K562 (cell line): ENCODE results near the gene SPATS1. TPM values are rescaled to one million over a fixed set of nuclear protein-coding genes. Genes with fewer than 3 reads are reported as not detected.

Source experiments
- AFF4 ChIP-seq: sonication (generic); formaldehyde crosslinking; IDR thresholded peaks from 2 replicates; pipeline ENCODE4 v1.8.0; 2023; ENCODE audit warnings: mild to moderate bottlenecking, missing genetic modification reagents
- ARHGAP35 ChIP-seq: fragments of 450-650 bp; IDR thresholded peaks from 2 replicates; pipeline ENCODE4 v1.6.1; 2018; ENCODE audit not compliant: partially characterized antibody
- CHD2 ChIP-seq: IDR thresholded peaks from 2 replicates; pipeline ENCODE4 v1.6.1; 2011; ENCODE audit warnings: low read depth, low read length
- ESRRB ChIP-seq: fragments of 250-450 bp; sonication (Bioruptor Pico); IDR thresholded peaks from 2 replicates; pipeline ENCODE4 v1.5.0; 2020; ENCODE audit warnings: mild to moderate bottlenecking, moderate library complexity, borderline replicate concordance
- IFI16 ChIP-seq: fragments of 250-450 bp; sonication (Bioruptor Pico); IDR thresholded peaks from 2 replicates; pipeline ENCODE4 v2.1.2; 2022; ENCODE audit warnings: mild to moderate bottlenecking, inconsistent platforms
- KAT2B ChIP-seq: IDR thresholded peaks from one replicate; pipeline ENCODE4 v1.6.1; 2012; ENCODE audit warnings: low read depth, mild to moderate bottlenecking, control low read depth, inconsistent platforms, low read length, moderate library complexity
- MAFK ChIP-seq: IDR thresholded peaks from 2 replicates; pipeline ENCODE4 v1.6.1; 2011; ENCODE audit warnings: low read length, improper control_type of control experiment
- NEUROD1 ChIP-seq: fragments of 150-350 bp; IDR thresholded peaks from 2 replicates; pipeline ENCODE4 v1.6.1; 2014; ENCODE audit warnings: borderline replicate concordance, low read length, low read depth; ENCODE audit not compliant: partially characterized antibody
- NFE2 ChIP-seq: IDR thresholded peaks from 2 replicates; pipeline ENCODE4 v1.6.1; 2014; ENCODE audit warnings: antibody characterized with exemption, low read depth
- SAFB2 ChIP-seq: fragments of 200-400 bp; formaldehyde crosslinking; IDR thresholded peaks from 2 replicates; pipeline ENCODE4 v1.6.1; 2018; ENCODE audit warnings: borderline replicate concordance, low read length, low read depth, moderate library complexity; ENCODE audit not compliant: severe bottlenecking
- SUPT5H ChIP-seq: fragments of 450-650 bp; IDR thresholded peaks from 2 replicates; pipeline ENCODE4 v1.6.1; 2016
- ZKSCAN3 ChIP-seq: fragments of 250-450 bp; sonication (Bioruptor Pico); IDR thresholded peaks from 2 replicates; pipeline ENCODE4 v1.4.0; 2020
- ZNF431 ChIP-seq: sonication (generic); formaldehyde crosslinking; IDR thresholded peaks from 2 replicates; pipeline ENCODE4 v1.8.0; 2022; ENCODE audit warnings: mild to moderate bottlenecking, missing genetic modification reagents
- ZNF445 ChIP-seq: fragments of 250-450 bp; sonication (Bioruptor Pico); IDR thresholded peaks from 2 replicates; pipeline ENCODE4 v1.4.0; 2020; ENCODE audit warnings: low read depth, mild to moderate bottlenecking, moderate library complexity
- ZNF551 ChIP-seq: fragments of 250-450 bp; sonication (Bioruptor Pico); IDR thresholded peaks from 2 replicates; pipeline ENCODE4 v1.5.0; 2021; ENCODE audit warnings: mild to moderate bottlenecking, moderate library complexity
- ZNF780A ChIP-seq: fragments of 250-450 bp; sonication (Bioruptor Pico); IDR thresholded peaks from 2 replicates; pipeline ENCODE4 v1.5.0; 2021; ENCODE audit warnings: mild to moderate bottlenecking
- polyA plus RNA-seq, 8 experiments: library from polyadenylated mRNA; depleted of rRNA in 4 of 8; stranded (reverse) in 5 of 8; unstranded in 3 of 8; fragments of >200 nt; fragmentation: Nextera tagmentation in 2 of 8; fragmentation: Illumina TruSeq in 1 of 8; extraction: Ambion mirVana in 2 of 8; extraction: Trizol in 1 of 8; gene quantifications; 2 replicates each; pipeline versions ENCODE4 v1.2.1 to v1.2.3, GENCODE V29; 2011 to 2014; ENCODE audit warnings: inconsistent platforms in 1 of 8, missing spikeins in 1 of 8
- total RNA-seq, 7 experiments: library from RNA; depleted of rRNA in 6 of 7; stranded (reverse); fragments of >200 nt in 6 of 7; fragmentation: Illumina TruSeq in 2 of 7; extraction: Trizol in 2 of 7; gene quantifications; 2 replicates each; pipeline versions ENCODE4 v1.2.1 to v1.2.3, GENCODE V29; 2011 to 2021; ENCODE audit warnings: low replicate concordance in 1 of 7
- TF ChIP-seq, protein P1 (sequence below): IDR thresholded peaks from 2 replicates; pipeline ENCODE4 v1.6.1; 2012; ENCODE audit warnings: low read depth, low read length, improper control_type of control experiment, borderline replicate concordance
- TF ChIP-seq, protein P2 (sequence below): sonication (generic); formaldehyde crosslinking; IDR thresholded peaks from 2 replicates; pipeline ENCODE4 v1.8.0; 2022; ENCODE audit warnings: mild to moderate bottlenecking, low read depth, missing genetic modification reagents
- TF ChIP-seq, protein P3 (sequence below): fragments of 250-450 bp; sonication (Bioruptor Pico); IDR thresholded peaks from 2 replicates; pipeline ENCODE4 v1.5.0; 2020; ENCODE audit warnings: mild to moderate bottlenecking, borderline replicate concordance

SPATS1 gene
- total and polyA plus RNA-seq, 9 of the 15 experiments (the other 6 are each of a cell fraction or from before 2014, with no cell fraction given) = not detected

GRCh38 chr6:44312901-44313788 lies 29.3 kb upstream of the SPATS1 start, which contains the start of gene AARS2 (continued):
- TF ChIP-seq, protein P1, sequence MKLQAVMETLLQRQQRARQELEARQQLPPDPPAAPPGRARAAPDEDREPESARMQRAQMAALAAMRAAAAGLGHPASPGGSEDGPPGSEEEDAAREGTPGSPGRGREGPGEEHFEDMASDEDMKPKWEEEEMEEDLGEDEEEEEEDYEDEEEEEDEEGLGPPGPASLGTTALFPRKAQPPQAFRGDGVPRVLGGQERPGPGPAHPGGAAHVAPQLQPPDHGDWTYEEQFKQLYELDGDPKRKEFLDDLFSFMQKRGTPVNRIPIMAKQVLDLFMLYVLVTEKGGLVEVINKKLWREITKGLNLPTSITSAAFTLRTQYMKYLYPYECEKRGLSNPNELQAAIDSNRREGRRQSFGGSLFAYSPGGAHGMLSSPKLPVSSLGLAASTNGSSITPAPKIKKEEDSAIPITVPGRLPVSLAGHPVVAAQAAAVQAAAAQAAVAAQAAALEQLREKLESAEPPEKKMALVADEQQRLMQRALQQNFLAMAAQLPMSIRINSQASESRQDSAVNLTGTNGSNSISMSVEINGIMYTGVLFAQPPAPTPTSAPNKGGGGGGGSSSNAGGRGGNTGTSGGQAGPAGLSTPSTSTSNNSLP = no peak
- TF ChIP-seq, protein P2, sequence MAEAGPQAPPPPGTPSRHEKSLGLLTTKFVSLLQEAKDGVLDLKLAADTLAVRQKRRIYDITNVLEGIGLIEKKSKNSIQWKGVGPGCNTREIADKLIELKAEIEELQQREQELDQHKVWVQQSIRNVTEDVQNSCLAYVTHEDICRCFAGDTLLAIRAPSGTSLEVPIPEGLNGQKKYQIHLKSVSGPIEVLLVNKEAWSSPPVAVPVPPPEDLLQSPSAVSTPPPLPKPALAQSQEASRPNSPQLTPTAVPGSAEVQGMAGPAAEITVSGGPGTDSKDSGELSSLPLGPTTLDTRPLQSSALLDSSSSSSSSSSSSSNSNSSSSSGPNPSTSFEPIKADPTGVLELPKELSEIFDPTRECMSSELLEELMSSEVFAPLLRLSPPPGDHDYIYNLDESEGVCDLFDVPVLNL (CRISPR knock-in tag) = peak; percentile 89
- TF ChIP-seq ZNF431 (peak; percentile 60; the same call in 1 of the 2 replicates), MAFK (0 out of 2 replicates have a peak, but pooled peaks have one; percentile 8), NFE2 (peak; percentile 46; the same call in 1 of the 2 replicates), ESRRB (CRISPR knock-in tag) (no peak), ARHGAP35 (no peak), AFF4 (CRISPR knock-in tag) (peak; percentile 81; the same call in 1 of the 2 replicates), NEUROD1 (peak; percentile 85), ZKSCAN3 (CRISPR knock-in tag) (no peak), ZNF445 (CRISPR knock-in tag) (no peak), ZNF551 (CRISPR knock-in tag) (no peak), CHD2 (no peak), IFI16 (CRISPR knock-in tag) (no peak), KAT2B (peak; percentile 65), ZNF780A (no peak), SUPT5H (peak; percentile 97), SAFB2 (no peak)
- TF ChIP-seq, protein P3, sequence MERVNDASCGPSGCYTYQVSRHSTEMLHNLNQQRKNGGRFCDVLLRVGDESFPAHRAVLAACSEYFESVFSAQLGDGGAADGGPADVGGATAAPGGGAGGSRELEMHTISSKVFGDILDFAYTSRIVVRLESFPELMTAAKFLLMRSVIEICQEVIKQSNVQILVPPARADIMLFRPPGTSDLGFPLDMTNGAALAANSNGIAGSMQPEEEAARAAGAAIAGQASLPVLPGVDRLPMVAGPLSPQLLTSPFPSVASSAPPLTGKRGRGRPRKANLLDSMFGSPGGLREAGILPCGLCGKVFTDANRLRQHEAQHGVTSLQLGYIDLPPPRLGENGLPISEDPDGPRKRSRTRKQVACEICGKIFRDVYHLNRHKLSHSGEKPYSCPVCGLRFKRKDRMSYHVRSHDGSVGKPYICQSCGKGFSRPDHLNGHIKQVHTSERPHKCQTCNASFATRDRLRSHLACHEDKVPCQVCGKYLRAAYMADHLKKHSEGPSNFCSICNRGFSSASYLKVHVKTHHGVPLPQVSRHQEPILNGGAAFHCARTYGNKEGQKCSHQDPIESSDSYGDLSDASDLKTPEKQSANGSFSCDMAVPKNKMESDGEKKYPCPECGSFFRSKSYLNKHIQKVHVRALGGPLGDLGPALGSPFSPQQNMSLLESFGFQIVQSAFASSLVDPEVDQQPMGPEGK (CRISPR knock-in tag) = no peak; the same call in 1 of the 2 replicates
